HG02885 (cell line): ENCODE data around the gene PDHA2.
"Not testable (repeated sequence)": the region's sequence is repeated elsewhere in the genome, so short reads cannot be mapped to it uniquely, and the experiment has no call there.

Source experiments
- ATAC-seq: cut with Tn5 transposase; IDR thresholded peaks from one replicate; pipeline ENCODE4 v1.9.1; 2021; ENCODE audit warnings: mild to moderate bottlenecking; ENCODE audit not compliant: unreplicated experiment, poor library complexity

The PDHA2 gene

DNA sequence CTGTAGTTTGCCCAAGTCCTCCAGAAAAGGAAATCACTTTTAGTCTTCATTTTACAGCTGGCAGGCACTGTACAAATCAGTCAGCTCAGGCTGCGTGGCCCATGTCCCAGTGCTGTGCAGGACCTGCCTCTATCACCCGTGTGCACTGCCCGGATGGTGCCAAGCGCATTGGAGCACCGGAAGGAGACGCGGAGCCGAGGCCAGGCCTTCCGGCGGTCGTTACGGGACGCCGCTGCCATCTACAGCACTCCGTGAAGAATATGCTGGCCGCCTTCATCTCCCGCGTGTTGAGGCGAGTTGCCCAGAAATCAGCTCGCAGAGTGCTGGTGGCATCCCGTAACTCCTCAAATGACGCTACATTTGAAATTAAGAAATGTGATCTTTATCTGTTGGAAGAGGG is at the start of gene PDHA2:
Gene PDHA2, plus strand, starts transcription at position 203 of the 400 bp plus-strand sequence. Its CDS starts 58 bp downstream, at position 261.
- no peak for ATAC-seq

DNA sequence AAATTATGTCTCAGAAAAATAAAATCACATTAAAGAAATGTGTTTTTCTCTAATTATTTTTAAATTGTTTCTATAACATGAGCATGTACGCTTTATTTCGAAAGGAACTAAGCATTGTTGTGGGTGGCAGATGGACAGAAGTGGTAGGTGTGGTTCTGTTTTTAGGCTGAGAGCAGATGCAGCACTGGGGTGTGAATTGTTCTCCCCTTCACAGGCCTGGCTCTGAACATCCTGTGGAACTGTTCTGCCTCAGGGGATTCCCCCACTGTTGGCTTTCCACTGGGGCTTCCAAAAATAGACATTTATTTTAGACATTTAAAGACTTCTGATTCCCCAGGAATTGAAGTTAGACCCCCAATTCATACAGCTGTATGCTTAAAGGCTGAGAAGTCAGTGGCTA is 41.9 kb upstream of the PDHA2 start:
- ATAC-seq, result no peak

DNA sequence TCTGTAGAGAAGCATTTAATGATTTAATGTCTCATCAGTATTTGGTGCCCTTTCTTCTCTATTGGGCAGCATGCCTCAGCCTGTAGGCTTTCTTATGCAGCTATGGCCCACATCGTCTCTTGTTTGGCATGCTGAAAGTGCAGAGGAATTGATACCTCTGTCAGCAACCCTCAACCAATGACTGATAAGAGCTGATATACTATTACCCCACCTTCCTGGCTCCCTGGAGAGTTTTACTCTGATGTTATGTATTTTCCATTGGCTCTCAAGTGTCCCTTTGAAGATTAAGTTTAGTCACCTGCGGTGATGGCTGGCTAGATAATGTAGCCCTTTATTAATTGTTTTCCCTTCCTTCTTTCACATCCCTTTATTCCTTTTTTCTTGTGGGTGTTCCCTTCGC is 41.2 kb upstream of the PDHA2 start:
- ATAC-seq, result no peak

DNA sequence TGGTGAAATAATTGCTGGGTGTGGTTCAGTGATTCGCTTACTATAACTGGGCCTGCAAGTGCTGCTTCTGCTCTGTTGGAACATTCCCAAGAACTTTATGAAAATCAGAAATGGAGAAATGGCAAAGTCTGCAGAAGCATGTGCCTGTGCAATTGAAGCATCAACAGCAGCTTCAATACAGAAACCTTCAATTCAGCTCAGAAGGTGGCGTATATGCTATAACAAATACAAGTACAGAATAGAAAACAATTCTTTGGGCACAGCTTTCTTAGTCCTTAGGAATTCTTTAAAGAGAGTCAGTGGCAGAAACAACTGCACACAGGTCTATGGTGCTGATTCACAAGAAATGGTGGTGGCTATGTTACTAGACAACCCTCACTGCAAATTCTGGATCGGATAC is 18.0 kb upstream of the PDHA2 start:
- no peak for ATAC-seq

DNA sequence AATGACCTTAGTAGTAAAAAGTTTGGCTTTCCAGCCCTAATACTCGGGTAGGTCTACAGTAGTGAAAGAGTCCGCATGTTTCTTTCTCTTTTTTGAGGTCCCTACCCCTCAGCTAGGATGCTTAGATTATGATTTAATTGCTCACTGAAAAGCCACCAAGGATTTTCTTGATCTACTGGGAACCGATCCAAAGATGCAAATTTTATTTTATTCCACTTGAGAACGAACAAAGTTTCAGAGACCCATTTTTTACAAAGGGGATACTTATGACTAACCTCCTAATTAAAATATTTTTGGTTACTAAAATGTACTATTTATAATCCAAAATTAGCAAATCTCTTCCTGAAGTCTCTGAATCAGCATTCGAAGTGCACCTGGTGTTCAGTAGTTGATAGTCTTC is 14.3 kb upstream of the PDHA2 start:
- ATAC-seq, result no peak

DNA sequence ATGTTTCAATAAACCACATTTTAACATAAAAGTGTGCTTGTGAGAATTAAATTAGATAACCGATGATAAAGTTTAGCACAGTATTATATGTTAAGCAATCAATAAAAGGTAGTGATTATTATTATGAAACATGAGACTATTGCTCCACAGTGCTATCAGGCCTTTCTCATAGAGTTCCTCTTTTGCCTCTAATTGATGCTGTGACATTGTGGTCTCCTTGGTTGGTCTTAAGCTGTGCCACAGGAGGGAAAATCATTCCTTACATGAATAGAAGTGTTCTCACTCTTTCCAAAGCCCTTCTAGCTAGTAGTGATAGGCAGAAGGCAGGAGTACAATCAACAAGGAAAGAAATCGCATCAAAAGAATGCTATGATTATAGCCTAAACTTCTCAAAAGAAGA is 9.2 kb upstream of the PDHA2 start:
- ATAC-seq, result no peak

DNA sequence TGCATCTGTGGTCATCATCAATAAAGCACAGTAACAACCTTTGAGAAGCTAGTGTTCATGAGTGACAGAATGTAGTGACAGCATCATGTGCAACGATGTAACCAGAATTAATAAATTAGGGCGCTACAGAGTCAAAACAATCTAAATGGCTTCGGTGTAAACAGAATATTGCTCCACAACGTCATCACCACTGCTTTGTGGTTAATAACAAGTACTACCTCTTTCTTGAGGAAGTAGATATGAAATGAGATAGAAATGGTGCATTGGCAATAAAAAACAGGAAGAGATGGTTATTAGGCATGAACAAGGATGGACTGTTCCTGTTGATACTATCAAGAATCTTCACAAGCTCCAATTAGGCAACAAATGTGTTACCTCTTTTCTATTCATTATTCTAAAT is 8.7 kb upstream of the PDHA2 start:
- no peak for ATAC-seq

DNA sequence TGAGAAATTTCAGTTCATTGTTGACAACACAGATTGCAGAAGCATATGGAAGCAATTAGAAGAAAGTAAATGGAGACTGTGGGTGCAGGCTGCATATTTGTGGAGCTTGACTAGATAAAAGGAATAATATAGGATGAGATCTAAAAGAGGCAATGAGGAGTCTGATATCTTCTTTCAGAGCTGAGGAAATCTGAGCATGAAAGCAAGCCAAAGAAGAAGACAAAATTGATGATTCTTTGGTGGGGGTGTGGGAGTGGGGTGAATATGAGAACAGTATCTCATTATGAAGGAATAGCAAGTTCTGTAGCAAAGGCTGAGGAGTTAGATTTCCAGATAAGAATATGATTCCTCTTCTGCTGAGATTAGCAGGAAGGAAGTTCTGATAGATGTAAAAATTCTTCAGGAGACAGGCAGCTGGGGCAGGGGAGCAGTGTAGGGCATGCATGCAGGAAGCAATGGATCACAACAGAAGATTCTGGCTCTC is 6.1 kb upstream of the PDHA2 start:
- ATAC-seq, result no peak

DNA sequence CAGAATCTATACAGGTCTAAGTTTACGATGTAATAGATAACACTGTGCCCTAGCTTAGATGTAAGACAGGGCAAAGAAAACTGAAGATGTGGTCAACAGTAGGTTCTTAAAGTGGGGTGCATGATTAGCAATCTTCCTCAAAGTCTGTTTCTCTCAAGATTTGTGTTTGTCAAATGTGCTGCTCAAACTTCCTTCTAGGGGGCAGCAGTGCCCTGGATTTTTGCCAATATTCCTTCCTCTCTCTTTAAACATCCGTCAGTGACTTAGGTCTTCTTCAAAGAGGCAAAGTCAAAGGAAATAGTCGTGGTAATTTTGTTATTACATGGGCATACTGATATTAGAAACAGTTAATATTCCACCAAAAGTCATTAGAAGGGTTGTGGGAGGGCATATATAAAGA is 4.2 kb upstream of the PDHA2 start:
- ATAC-seq, result no peak

DNA sequence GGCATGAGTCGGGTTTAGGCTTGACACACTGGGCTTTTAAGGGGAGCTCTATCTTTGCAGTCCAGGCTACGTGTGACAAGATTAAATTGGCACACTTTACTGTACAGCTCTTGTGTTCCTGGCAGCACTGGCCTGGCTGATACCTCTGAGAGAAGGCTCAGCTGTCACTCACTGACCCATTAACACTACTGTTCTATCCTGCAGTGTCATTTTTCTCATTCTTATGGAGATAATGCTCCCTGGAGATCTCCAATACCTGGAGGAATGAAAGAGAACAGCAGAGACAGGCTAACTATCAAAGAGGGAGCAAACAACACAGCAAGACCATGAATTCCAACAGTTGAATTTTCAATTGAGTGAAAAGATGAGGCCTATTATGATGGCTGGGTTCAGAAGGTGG is 1.7 kb upstream of the PDHA2 start:
- no peak for ATAC-seq

DNA sequence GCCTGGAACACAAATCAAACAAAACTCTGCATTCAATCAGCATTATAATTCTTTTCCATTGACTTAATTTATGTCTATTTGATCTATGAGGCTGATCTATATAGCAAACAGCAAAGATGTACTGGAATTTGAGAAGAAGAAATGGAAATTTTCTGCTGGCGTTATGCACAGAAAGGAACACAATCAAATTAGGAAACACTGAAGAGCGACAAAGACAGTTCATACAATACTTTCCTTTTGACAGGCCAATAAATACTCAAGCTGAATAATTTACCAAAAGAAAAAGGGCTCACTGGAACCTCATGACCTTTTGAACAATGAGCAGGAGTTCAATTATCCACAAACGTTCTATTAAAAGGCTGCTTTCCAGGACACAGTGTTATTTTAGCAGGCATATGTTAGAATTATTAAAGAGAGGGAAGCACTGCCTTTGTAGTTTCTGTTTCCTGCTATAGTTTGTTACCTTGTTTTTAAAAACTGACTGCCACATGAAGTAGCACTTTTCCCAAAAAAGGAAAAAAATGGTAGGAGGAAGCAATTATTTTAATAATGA is 8.1 kb downstream of the PDHA2 start:
- ATAC-seq, result no peak

DNA sequence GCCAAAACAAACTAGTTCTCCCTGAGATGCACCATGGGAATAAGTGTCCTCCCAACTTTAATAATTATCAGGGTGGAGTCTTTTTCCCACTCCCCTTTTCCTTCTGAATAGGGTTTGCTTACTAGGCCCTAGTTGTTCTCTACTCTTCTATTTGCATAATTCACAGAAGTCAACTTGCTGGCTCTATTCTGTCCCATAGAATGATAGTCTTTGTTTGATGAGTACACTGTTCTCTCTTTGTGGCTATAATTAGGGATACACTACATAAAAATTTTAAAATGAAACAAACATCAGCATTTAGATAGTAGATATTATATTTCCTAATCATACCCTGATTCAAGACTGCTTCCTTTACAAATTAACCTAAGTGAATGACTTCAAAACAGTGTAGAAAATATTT is 10.3 kb downstream of the PDHA2 start:
- no peak for ATAC-seq

DNA sequence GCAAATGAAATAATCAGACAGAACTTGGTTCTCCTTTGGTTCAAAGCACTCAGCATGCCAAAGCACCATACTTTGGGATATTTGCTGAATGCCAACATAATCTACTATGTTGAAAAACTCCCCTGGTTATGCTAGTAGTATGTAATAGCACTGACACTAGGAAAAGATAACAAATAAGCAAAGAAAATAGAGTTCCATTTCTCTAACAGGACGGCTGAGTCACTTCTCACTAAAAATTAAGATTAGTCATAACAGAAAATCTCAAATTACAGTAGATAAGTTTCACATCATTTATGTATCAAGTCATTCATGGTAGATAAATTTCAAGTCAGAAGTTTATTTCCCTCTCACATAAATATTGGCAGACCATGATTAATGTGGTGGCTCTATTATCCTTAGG is 17.9 kb downstream of the PDHA2 start:
- no peak for ATAC-seq

DNA sequence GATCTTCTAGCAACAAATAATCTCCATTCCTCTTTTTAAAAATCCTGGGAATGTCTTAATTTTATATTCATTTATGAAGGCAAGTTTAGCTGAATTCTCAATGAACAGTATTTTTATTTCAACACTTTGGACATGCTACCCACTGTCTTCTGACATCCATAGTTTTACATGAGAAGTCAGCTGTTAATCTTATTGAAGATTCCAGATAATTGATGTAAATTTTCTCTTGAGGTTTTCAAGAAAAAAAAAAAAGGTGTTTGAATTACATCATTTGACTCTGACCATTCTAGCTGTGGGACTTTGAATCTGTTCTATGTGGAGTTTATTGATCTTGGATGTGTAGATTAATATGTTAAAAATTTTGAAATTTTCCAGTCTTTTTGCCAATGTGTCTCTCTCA is 28.0 kb downstream of the PDHA2 start:
- no peak for ATAC-seq

DNA sequence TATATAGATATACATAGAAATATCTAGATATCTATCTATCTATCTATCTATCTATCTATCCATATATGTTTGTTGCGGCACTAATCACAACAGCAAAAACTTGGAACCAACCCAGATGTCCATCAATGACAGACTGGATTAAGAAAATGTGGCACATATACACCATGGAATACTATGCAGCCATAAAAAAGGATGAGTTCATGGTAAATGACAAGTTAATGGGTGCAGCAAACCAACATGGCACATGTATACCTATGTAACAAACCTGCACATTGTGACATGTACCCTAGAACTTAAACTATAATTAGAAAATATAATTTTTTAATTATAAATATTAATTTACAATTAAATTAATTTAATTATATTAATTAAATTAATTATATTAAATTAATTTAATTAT is 29.5 kb downstream of the PDHA2 start:
- not testable (repeated sequence) for ATAC-seq

DNA sequence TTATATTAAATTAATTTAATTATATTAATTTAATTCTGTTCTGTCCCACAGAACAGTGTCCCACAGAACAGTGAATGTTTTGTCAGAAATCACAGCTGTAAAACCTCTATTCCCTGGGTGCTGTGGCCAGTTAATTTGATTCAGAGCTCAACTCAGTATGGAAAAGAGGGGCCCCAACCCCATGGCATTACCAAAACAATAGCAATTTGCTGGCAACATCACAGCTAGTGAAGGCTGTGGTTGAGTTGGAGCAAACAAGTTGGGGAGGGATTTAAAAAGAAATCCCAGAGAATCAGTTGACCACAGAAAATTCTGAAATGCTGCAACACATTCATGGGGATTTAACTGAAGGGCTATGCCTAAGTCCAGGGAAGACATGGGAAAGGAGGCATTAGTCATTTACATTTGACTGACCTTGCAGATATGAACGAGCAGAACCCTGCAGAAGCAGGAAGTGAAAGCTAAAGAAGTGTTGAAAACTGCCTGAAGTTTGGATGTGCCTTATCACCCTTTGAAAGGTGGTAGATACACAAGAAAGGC is 30.1 kb downstream of the PDHA2 start:
- no peak for ATAC-seq

DNA sequence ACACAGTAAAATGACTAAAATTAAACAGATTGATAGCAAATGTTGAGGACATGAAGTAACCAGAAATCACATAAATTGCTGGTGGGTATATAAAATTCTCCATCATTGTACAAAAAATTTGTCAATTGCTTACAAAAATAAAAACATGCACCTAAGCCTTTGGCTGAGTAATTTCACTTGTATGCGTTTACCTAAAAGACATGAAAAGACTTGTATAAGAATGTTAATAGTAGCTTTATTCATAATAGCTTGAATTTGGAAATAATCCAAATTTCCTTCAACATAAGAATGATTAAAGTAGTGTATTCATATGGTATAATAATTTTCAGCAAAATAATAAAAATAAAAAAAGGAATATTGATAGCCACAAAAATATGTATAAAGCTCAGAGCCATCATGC is 37.7 kb downstream of the PDHA2 start:
- ATAC-seq, result no peak

DNA sequence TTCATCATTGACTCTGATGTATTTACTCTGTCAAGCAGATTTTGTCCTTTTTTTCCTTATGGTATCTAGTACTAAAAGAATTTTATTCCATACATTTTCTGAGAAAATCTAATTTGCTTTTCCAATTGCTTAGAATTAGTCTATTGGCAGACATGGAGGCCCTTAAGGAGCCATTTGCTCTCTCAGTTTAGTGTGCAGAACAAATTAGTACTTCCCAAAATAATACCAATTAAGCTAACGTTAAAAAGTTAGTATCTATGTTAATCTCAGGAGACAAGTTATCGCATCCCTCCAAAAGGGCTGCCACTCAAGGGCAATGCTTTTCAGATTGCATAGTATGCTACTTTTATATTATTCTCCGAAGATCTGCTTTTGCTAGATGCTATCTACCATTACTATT is 47.7 kb downstream of the PDHA2 start:
- no peak for ATAC-seq

DNA sequence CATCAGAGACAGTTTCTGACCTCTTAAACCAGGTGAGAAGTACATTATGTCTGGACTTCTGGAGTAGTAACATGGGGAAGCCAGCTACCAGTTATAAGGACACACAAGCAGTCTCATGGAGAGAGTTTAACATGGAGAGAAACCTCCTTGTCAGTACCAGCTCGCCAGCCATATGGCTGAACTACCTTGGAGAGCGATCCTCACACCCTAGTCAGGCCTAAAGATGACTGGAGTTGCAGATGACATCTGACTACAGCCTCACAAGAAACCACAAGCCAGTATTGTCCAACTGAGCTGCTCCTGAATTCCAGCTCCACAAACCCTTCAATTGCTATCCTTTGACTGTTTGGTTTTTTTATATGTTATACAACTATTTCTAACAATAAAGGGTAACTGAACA is 49.8 kb downstream of the PDHA2 start:
- no peak for ATAC-seq
